Astrocyte (in vitro differentiated cells and primary cell): ENCODE results near the gene ARPP19. TPM values are rescaled to one million over a fixed set of nuclear protein-coding genes. Genes with fewer than 3 reads are reported as not detected.
"Not testable (repeated sequence)": the region's sequence is repeated elsewhere in the genome, so short reads cannot be mapped to it uniquely, and the experiment has no call there.

Experiments used
- DNase-seq: peaks from one replicate; pipeline ENCODE4 v3.0.0-alpha.2; 2010; ENCODE audit warnings: low read depth
- FAIRE-seq: peaks from 2 replicates; lab custom pipeline; 2011; peaks lifted over from hg19 to GRCh38; lab: Jason Lieb, UNC
- H2AFZ ChIP-seq: 2 replicates; pipeline ENCODE4 v1.6.0; 2012; ENCODE audit warnings: low read depth, low read length, inconsistent platforms
- H3K27ac ChIP-seq: 2 replicates; pipeline ENCODE4 v1.5.1; 2011; ENCODE audit warnings: low read depth, low read length, inconsistent platforms
- H3K27me3 ChIP-seq: 2 replicates; pipeline ENCODE4 v1.6.0; 2011; ENCODE audit warnings: low read length, inconsistent platforms; ENCODE audit not compliant: insufficient read depth
- H3K36me3 ChIP-seq: 2 replicates; pipeline ENCODE4 v1.5.1; 2011; ENCODE audit warnings: low read length, inconsistent platforms; ENCODE audit not compliant: insufficient read depth
- H3K4me1 ChIP-seq: 2 replicates; pipeline ENCODE4 v1.5.1; 2011; ENCODE audit warnings: low read length, inconsistent platforms; ENCODE audit not compliant: insufficient read depth
- H3K4me2 ChIP-seq: 2 replicates; pipeline ENCODE4 v1.6.0; 2012; ENCODE audit warnings: low read length, inconsistent platforms
- H3K4me3 ChIP-seq: 2 replicates; pipeline ENCODE4 v1.5.1; 2011; ENCODE audit warnings: low read depth, mild to moderate bottlenecking, low read length, inconsistent platforms; ENCODE audit not compliant: insufficient read depth
- H3K79me2 ChIP-seq: 2 replicates; pipeline ENCODE4 v1.6.0; 2012; ENCODE audit warnings: mild to moderate bottlenecking, low read length, inconsistent platforms; ENCODE audit not compliant: insufficient read depth
- H3K9ac ChIP-seq: 2 replicates; pipeline ENCODE4 v1.6.0; 2012; ENCODE audit warnings: mild to moderate bottlenecking, low read length, inconsistent platforms
- H3K9me3 ChIP-seq: 2 replicates; pipeline ENCODE4 v1.5.1; 2012; ENCODE audit warnings: low read depth, mild to moderate bottlenecking, low read length, inconsistent platforms; ENCODE audit not compliant: insufficient read depth
- H4K20me1 ChIP-seq: 2 replicates; pipeline ENCODE4 v1.6.0; 2012; ENCODE audit warnings: low read length, inconsistent platforms; ENCODE audit not compliant: insufficient read depth
- H3K27ac Mint-ChIP-seq: one replicate; pipeline ENCODE4 v1.8.0; 2021; ENCODE audit warnings: mild to moderate bottlenecking, mixed read lengths; ENCODE audit not compliant: unreplicated experiment
- H3K27me3 Mint-ChIP-seq: one replicate; pipeline ENCODE4 v1.8.0; 2021; ENCODE audit warnings: low read depth, mixed read lengths; ENCODE audit not compliant: unreplicated experiment
- H3K36me3 Mint-ChIP-seq: one replicate; pipeline ENCODE4 v1.8.0; 2021; ENCODE audit warnings: low read depth, mixed read lengths; ENCODE audit not compliant: unreplicated experiment
- H3K4me1 Mint-ChIP-seq: one replicate; pipeline ENCODE4 v1.8.0; 2021; ENCODE audit warnings: low read depth, mixed read lengths; ENCODE audit not compliant: unreplicated experiment
- H3K4me3 Mint-ChIP-seq: one replicate; pipeline ENCODE4 v1.8.0; 2021; ENCODE audit warnings: mild to moderate bottlenecking, moderate library complexity, mixed read lengths; ENCODE audit not compliant: unreplicated experiment
- H3K9me3 Mint-ChIP-seq: one replicate; pipeline ENCODE4 v1.8.0; 2021; ENCODE audit warnings: mild to moderate bottlenecking, mixed read lengths; ENCODE audit not compliant: unreplicated experiment
- CTCF ChIP-seq: IDR thresholded peaks from 2 replicates; pipeline ENCODE4 v1.5.1; 2011; ENCODE audit warnings: low read depth, mild to moderate bottlenecking, inconsistent platforms, low read length, moderate library complexity; ENCODE audit not compliant: insufficient read depth
- EZH2 ChIP-seq: IDR thresholded peaks from 2 replicates; pipeline ENCODE4 v1.6.1; 2012; ENCODE audit warnings: mild to moderate bottlenecking, low read length, inconsistent platforms; ENCODE audit not compliant: insufficient read depth
- total RNA-seq: library from RNA; stranded (reverse); gene quantifications from 2 replicates; pipeline ENCODE4 v1.2.1, GENCODE V29; 2021

The ARPP19 gene
- total RNA-seq, 1 donor from 2014 or later: 198 TPM

DNA sequence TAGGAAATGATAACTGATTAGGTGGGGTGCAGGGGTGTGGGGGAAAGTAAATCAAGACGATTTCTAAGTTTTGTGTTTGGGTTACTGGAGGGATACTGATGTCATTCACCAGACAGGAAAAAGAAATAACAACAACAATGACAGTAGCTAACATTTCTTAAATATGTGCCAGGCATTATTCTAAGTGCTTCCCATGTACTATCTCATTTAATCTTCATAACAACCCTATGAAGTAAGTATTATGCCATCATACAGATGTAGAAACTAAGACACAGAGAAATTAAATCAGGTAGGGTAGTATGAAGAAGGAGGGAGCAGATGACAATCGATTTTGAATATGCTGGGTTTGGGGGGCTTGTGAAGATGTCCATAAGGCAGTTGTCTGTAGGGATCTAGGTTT is 53.5 kb downstream of the ARPP19 start:
- no peak overlapping the region for H3K9ac ChIP-seq
- peaks cover 68% of the 10 kb centered on the region for H3K79me2 ChIP-seq
- H4K20me1 ChIP-seq: peaks cover 50% of the 10 kb centered on the region
- no peak overlapping the region for H3K4me3 ChIP-seq
- TF ChIP-seq EZH2 (no peak), CTCF (no peak)
- FAIRE-seq (no peak), DNase-seq (no peak)
- H3K9me3 Mint-ChIP-seq: no peaks in the 10 kb centered on the region
- peaks cover 11% of the 10 kb centered on the region for H3K4me1 Mint-ChIP-seq
- no peaks in the 10 kb centered on the region for H3K36me3 ChIP-seq
- no peak overlapping the region for H3K27ac Mint-ChIP-seq
- H3K27me3 Mint-ChIP-seq: no peaks in the 10 kb centered on the region
- no peaks in the 10 kb centered on the region for H3K27me3 ChIP-seq
- H3K36me3 Mint-ChIP-seq: no peaks in the 10 kb centered on the region
- H3K27ac ChIP-seq: no peak overlapping the region
- no peak overlapping the region for H3K4me3 Mint-ChIP-seq
- H3K4me2 ChIP-seq: no peak overlapping the region
- no peak overlapping the region for H2AFZ ChIP-seq
- H3K4me1 ChIP-seq: no peaks in the 10 kb centered on the region
- no peaks in the 10 kb centered on the region for H3K9me3 ChIP-seq

- Mint-ChIP-seq H3K36me3 (no peaks in the 10 kb centered on the region), H3K27me3 (no peaks in the 10 kb centered on the region), H3K4me1 (peaks cover 17% of the 10 kb centered on the region), H3K9me3 (no peaks in the 10 kb centered on the region), H3K4me3 (no peak overlapping the region), H3K27ac (no peak overlapping the region)
- no peak overlapping the region for H3K27ac ChIP-seq
- no peak overlapping the region for H2AFZ ChIP-seq
- no peak overlapping the region for H3K4me3 ChIP-seq
- no peaks in the 10 kb centered on the region for H3K27me3 ChIP-seq
- no peaks in the 10 kb centered on the region for H3K36me3 ChIP-seq
- H3K4me1 ChIP-seq: no peaks in the 10 kb centered on the region
- H3K4me2 ChIP-seq: no peak overlapping the region
- DNase-seq: no peak
- peaks cover 51% of the 10 kb centered on the region for H4K20me1 ChIP-seq
- H3K9me3 ChIP-seq: no peaks in the 10 kb centered on the region
- H3K9ac ChIP-seq: no peak overlapping the region
- peaks cover 66% of the 10 kb centered on the region for H3K79me2 ChIP-seq
- TF ChIP-seq EZH2 (no peak), CTCF (no peak)
- no peak for FAIRE-seq
Measured at GRCh38 chr15:52514482-52514881, 54.3 kb downstream of the ARPP19 start.

DNA sequence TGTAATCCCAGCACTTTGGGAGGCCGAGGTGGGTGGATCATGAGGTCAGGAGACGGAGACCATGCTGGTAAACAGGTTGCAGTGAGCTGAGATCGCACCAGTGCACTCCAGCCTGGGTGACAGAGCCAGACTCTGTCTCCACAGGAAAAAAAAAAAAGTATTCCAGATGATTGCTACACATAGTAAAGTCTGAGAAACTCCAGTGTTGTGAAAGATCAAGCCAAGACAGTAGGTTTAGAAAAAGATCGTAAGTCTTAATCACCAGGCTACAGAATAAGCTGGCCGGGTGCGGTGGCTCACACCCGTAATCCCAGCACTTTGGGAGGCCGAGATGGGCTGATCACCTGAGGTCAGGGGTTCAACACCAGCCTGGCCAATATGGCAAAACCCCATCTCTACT is 56.0 kb downstream of the ARPP19 start:
- H3K9me3 ChIP-seq, FAIRE-seq, H3K9me3 Mint-ChIP-seq, H3K27me3 ChIP-seq, H3K4me3 Mint-ChIP-seq, DNase-seq, H3K27ac Mint-ChIP-seq, H3K36me3 ChIP-seq, H3K4me3 ChIP-seq, H3K4me1 ChIP-seq, H3K4me1 Mint-ChIP-seq, H3K4me2 ChIP-seq, H3K36me3 Mint-ChIP-seq, H3K27me3 Mint-ChIP-seq, H3K27ac ChIP-seq, H3K9ac ChIP-seq, H2AFZ ChIP-seq: not testable (repeated sequence)
- Histone ChIP-seq H3K79me2 (peaks cover 71% of the 10 kb centered on the region), H4K20me1 (peaks cover 50% of the 10 kb centered on the region)
